ENCODE data around the gene MYO9B. TPM values are rescaled to one million over a fixed set of nuclear protein-coding genes. Genes with fewer than 3 reads are reported as not detected.

Gene MYO9B
- total and polyA plus RNA-seq, 9 of the 15 experiments (the other 6 are each of a cell fraction or from before 2014, with no cell fraction given), result 2.4 to 77.6 (median 23.0) TPM

GRCh38 chr19:17215127-17215971 lies 139.8 kb downstream of the MYO9B start, which contains the start of gene USE1:
USE1 (plus strand) TSS chr19:17215357; CDS start chr19:17215406, 49 bp downstream.
- H3K36me3 ChIP-seq (ENCODE audit: control insufficient read depth, insufficient read depth, low read length), result peaks cover 45% of the 10 kb centered on the region; the same call in 2 of the 3 replicates
- CTCF ChIA-PET (ENCODE audit: low intra/inter-chr PET ratio), result no interaction called here
- H3K27ac ChIP-seq (ENCODE audit: extremely low read depth, low read depth, low read length), result peak within 1 kb of the TSS; percentile 99
- peaks cover 9% of the 10 kb centered on the region for H3K79me2 ChIP-seq (ENCODE audit: control insufficient read depth, insufficient read depth, low read length)
- H2AFZ ChIP-seq (ENCODE audit: low read depth, low read length), result peak within 1 kb of the TSS; percentile 99
- H3K4me1 ChIP-seq (replicated peaks in 1 of 2; ENCODE audit: control insufficient read depth in 2 of 2, insufficient read depth in 2 of 2, low read length in 2 of 2), result peaks cover 9 to 28% of the 10 kb centered on the region in 2 experiments
- H3K9ac ChIP-seq (ENCODE audit: insufficient read depth in 1 of 2, low read depth in 2 of 2, low read length in 2 of 2), result peak within 1 kb of the TSS; percentile 85 to 98
- H4K20me1 ChIP-seq (replicated peaks; ENCODE audit: control insufficient read depth, insufficient read depth, low read length), result no peaks in the 10 kb centered on the region
- POLR2A ChIA-PET, result interaction anchor here (0.6 to 2.5 kb wide), 23 partner anchors 8 to 166 kb away, joined by 3 to 31 read pairs (median 4); partner anchors contain the start of genes BABAM1, DDA1 and OCEL1
- no peaks in the 10 kb centered on the region for H3K27me3 ChIP-seq (ENCODE audit: control insufficient read depth in 2 of 2, insufficient read depth in 2 of 2, low read length in 2 of 2)
- intact Hi-C loops (cut with micrococcal nuclease), result no loop called here
- H3K9me1 ChIP-seq (ENCODE audit: control insufficient read depth, insufficient read depth, low read length), result peaks cover 3% of the 10 kb centered on the region
- H3K9me3 ChIP-seq (replicated peaks; ENCODE audit: control insufficient read depth, insufficient read depth, low read depth, low read length), result no peaks in the 10 kb centered on the region
- peak within 1 kb of the TSS; percentile 93 for H3K4me2 ChIP-seq (ENCODE audit: insufficient read depth, low read length)
- WGBS (ENCODE audit: insufficient coverage, low coverage, missing lambda C conversion rate), result 1% methylated on average over 40 of the region's 56 CpGs
- peak; percentile 94 to 96 (median 96) for DNase-seq (ENCODE audit: extremely low read depth in 1 of 4, low spot score in 3 of 4)
- no TSS peak for BruUV-seq (replicated peaks)
- FAIRE-seq, result peak; percentile 91
- in situ Hi-C loops (cut with MboI), result no loop called here
- H3K4me3 ChIP-seq, result peak within 1 kb of the TSS; percentile 68
- ATAC-seq, result peak; percentile 95
- peak; percentile 99 for TF ChIP-seq ETV5 (CRISPR knock-in tag; IDR thresholded peaks at IDR 0.05; ENCODE audit: low read depth)
- no peak for TF ChIP-seq IRF9 (tag; IDR thresholded peaks at IDR 0.05)
- TF ChIP-seq CHD4 (IDR thresholded peaks at IDR 0.05; ENCODE audit: insufficient read depth, insufficient replicate concordance, low read depth, low read length, poor library complexity, severe bottlenecking), result no peak
- TF ChIP-seq SMARCA5 (IDR thresholded peaks at IDR 0.05), result no peak
- peak; percentile 71 for TF ChIP-seq CCNT2 (IDR thresholded peaks at IDR 0.05; ENCODE audit: borderline replicate concordance, extremely low read depth, insufficient read length, low read depth, low read length)
- TF ChIP-seq MEF2A (IDR thresholded peaks at IDR 0.05; ENCODE audit: control insufficient read depth, low read depth, low read length), result no peak
- TF ChIP-seq ZNF134 (CRISPR knock-in tag; conservative IDR thresholded peaks at IDR 0.05), result no peak
- no peak for TF ChIP-seq IFI16 (CRISPR knock-in tag; IDR thresholded peaks at IDR 0.05)
- 0 out of 2 replicates have a peak, but pooled peaks have one; percentile 58 for TF ChIP-seq SREBF2 (CRISPR knock-in tag; IDR thresholded peaks at IDR 0.05)
- TF ChIP-seq ZNF224 (CRISPR knock-in tag; IDR thresholded peaks at IDR 0.05), result no peak
- peak; percentile 84 for TF ChIP-seq ZNF764 (CRISPR knock-in tag; IDR thresholded peaks at IDR 0.05; ENCODE audit: low read depth)
- TF ChIP-seq CREB3 (tag; conservative IDR thresholded peaks at IDR 0.05; ENCODE audit: low read depth), result 0 out of 2 replicates have a peak, but pooled peaks have one; percentile 32
- no peak for TF ChIP-seq SMAD2 (IDR thresholded peaks at IDR 0.05; ENCODE audit: low read depth, low read length)
- no peak for TF ChIP-seq NUFIP1 (IDR thresholded peaks at IDR 0.05; ENCODE audit: partially characterized antibody)
- TF ChIP-seq ZNF212 (CRISPR knock-in tag; IDR thresholded peaks at IDR 0.05), result no peak
- peak; percentile 100 for TF ChIP-seq EP400 (IDR thresholded peaks at IDR 0.05)
